DOHH2 (cell line): Measurements from ENCODE around the gene TAL1.

Source experiments
- H3F3A ChIP-seq: fragments of 200-600 bp; sonication (generic), shearing (Covaris generic); 2 replicates; pipeline ENCODE4 v1.6.0; 2016; ENCODE audit warnings: antibody characterized with exemption, mild to moderate bottlenecking; ENCODE audit not compliant: control insufficient read depth, insufficient read depth
- H3K27ac ChIP-seq: fragments of 200-600 bp; sonication (generic); 2 replicates; pipeline ENCODE4 v1.5.1; 2014; ENCODE audit warnings: low read depth, mild to moderate bottlenecking, low read length, moderate library complexity
- H3K27me3 ChIP-seq: fragments of 200-600 bp; sonication (generic); 2 replicates; pipeline ENCODE4 v1.6.1; 2014; ENCODE audit warnings: mild to moderate bottlenecking, low read length, mixed read lengths; ENCODE audit not compliant: control insufficient read depth
- H3K36me3 ChIP-seq: fragments of 200-600 bp; sonication (generic); 2 replicates; pipeline ENCODE4 v1.6.1; 2014; ENCODE audit warnings: mild to moderate bottlenecking, low read length, moderate library complexity, mixed read lengths; ENCODE audit not compliant: control insufficient read depth
- H3K4me1 ChIP-seq: fragments of 200-600 bp; sonication (generic); 2 replicates; pipeline ENCODE4 v1.6.1; 2014; ENCODE audit warnings: mild to moderate bottlenecking, low read length, mixed read lengths; ENCODE audit not compliant: control insufficient read depth
- H3K4me2 ChIP-seq: fragments of 200-600 bp; sonication (generic); 2 replicates; pipeline ENCODE4 v1.6.0; 2014; ENCODE audit warnings: mild to moderate bottlenecking, low read length, moderate library complexity
- H3K4me3 ChIP-seq: fragments of 200-600 bp; sonication (generic); 2 replicates; pipeline ENCODE4 v1.5.1; 2014; ENCODE audit warnings: mild to moderate bottlenecking, low read length, mixed read lengths
- H3K79me2 ChIP-seq: fragments of 200-600 bp; sonication (generic); 2 replicates; pipeline ENCODE4 v1.6.1; 2014; ENCODE audit warnings: mild to moderate bottlenecking, low read length, mixed read lengths; ENCODE audit not compliant: control insufficient read depth
- H3K9me2 ChIP-seq: fragments of 200-600 bp; sonication (generic); replicated peaks from 2 replicates; pipeline ENCODE4 v1.6.1; 2014; ENCODE audit warnings: mild to moderate bottlenecking, low read length, mixed read lengths; ENCODE audit not compliant: control insufficient read depth
- H3K9me3 ChIP-seq: fragments of 200-600 bp; sonication (generic); 2 replicates; pipeline ENCODE4 v1.6.1; 2014; ENCODE audit warnings: antibody characterized with exemption, low read length, mixed read lengths; ENCODE audit not compliant: control insufficient read depth, insufficient read depth
- H4K20me1 ChIP-seq: fragments of 200-600 bp; sonication (generic); 2 replicates; pipeline ENCODE4 v1.6.0; 2014; ENCODE audit warnings: low read depth, mild to moderate bottlenecking, antibody characterized with exemption, low read length, moderate library complexity; ENCODE audit not compliant: control insufficient read depth, insufficient read depth
- CTCF ChIP-seq: fragments of 200-600 bp; sonication (generic); IDR thresholded peaks from one replicate; pipeline ENCODE4 v1.5.1; 2014; ENCODE audit warnings: antibody characterized with exemption, mild to moderate bottlenecking, low read depth, low read length; ENCODE audit not compliant: poor library complexity, severe bottlenecking
- EZH2phosphoT487 ChIP-seq: fragments of 200-600 bp; sonication (generic); IDR thresholded peaks from 2 replicates; pipeline ENCODE4 v1.6.1; 2017; ENCODE audit warnings: borderline replicate concordance, mild to moderate bottlenecking, antibody characterized with exemption, low read length, moderate library complexity, mixed read lengths

Gene TAL1

GRCh38 chr1:47235806-47236205 lies 3.8 kb upstream of the TAL1 start:
- H3K9me3 ChIP-seq: no peaks in the 10 kb centered on the region
- H3K9me2 ChIP-seq: no peaks in the 10 kb centered on the region
- H3F3A ChIP-seq: no peaks in the 10 kb centered on the region
- TF ChIP-seq EZH2phosphoT487 (no peak), CTCF (no peak)
- H3K27ac ChIP-seq: no peak overlapping the region
- H3K4me2 ChIP-seq: no peak overlapping the region
- no peak overlapping the region for H3K4me3 ChIP-seq
- H3K36me3 ChIP-seq: no peaks in the 10 kb centered on the region
- H4K20me1 ChIP-seq: no peaks in the 10 kb centered on the region; the same call in 1 of the 2 replicates
- H3K4me1 ChIP-seq: no peaks in the 10 kb centered on the region
- H3K79me2 ChIP-seq: no peaks in the 10 kb centered on the region
- H3K27me3 ChIP-seq: peaks cover 35% of the 10 kb centered on the region

- no peak overlapping the region for H3K4me2 ChIP-seq
- no peaks in the 10 kb centered on the region for H3K79me2 ChIP-seq
- no peak overlapping the region for H3K4me3 ChIP-seq
- no peaks in the 10 kb centered on the region for H3F3A ChIP-seq
- no peaks in the 10 kb centered on the region for H3K9me2 ChIP-seq
- H3K4me1 ChIP-seq: no peaks in the 10 kb centered on the region
- H3K27ac ChIP-seq: no peak overlapping the region
- H3K36me3 ChIP-seq: no peaks in the 10 kb centered on the region
- TF ChIP-seq EZH2phosphoT487: no peak
- H4K20me1 ChIP-seq: no peaks in the 10 kb centered on the region; the same call in 1 of the 2 replicates
- peaks cover 40% of the 10 kb centered on the region for H3K27me3 ChIP-seq
- H3K9me3 ChIP-seq: no peaks in the 10 kb centered on the region
These were observed 3.2 kb upstream of the TAL1 start for GRCh38 chr1:47235241-47235681.

GRCh38 chr1:47233186-47233585 lies 1.2 kb upstream of the TAL1 start:
- Histone ChIP-seq H3K9me3 (no peaks in the 10 kb centered on the region), H3K36me3 (no peaks in the 10 kb centered on the region), H3K79me2 (no peaks in the 10 kb centered on the region), H3K9me2 (no peaks in the 10 kb centered on the region), H3K4me1 (no peaks in the 10 kb centered on the region), H3K4me3 (no peak overlapping the region), H3K27ac (no peak overlapping the region), H3K4me2 (no peak overlapping the region), H3K27me3 (peaks cover 60% of the 10 kb centered on the region), H4K20me1 (no peaks in the 10 kb centered on the region; the same call in 1 of the 2 replicates), H3F3A (no peaks in the 10 kb centered on the region)
- TF ChIP-seq CTCF: no peak
- no peak for TF ChIP-seq EZH2phosphoT487

GRCh38 chr1:47231301-47232186 lies 481 bp downstream of the TAL1 start:
- peaks cover 76% of the 10 kb centered on the region for H3K27me3 ChIP-seq
- no peaks in the 10 kb centered on the region for H3K9me3 ChIP-seq
- H3F3A ChIP-seq: no peaks in the 10 kb centered on the region
- H3K36me3 ChIP-seq: no peaks in the 10 kb centered on the region
- H3K4me1 ChIP-seq: no peaks in the 10 kb centered on the region
- H3K27ac ChIP-seq: no peak overlapping the region
- no peak for TF ChIP-seq CTCF
- TF ChIP-seq EZH2phosphoT487: peak; percentile 95
- no peaks in the 10 kb centered on the region for H3K9me2 ChIP-seq
- no peaks in the 10 kb centered on the region; the same call in 1 of the 2 replicates for H4K20me1 ChIP-seq
- no peak overlapping the region for H3K4me2 ChIP-seq
- H3K4me3 ChIP-seq: no peak overlapping the region
- H3K79me2 ChIP-seq: no peaks in the 10 kb centered on the region
